Activated T-helper 1 cell treated with Interleukin-2 at 50 U/mL for 16 hours (primary cell): ENCODE measurements around the gene HELZ2.

Experiments
- DNase-seq: peaks from one replicate; pipeline ENCODE4 v3.0.0-alpha.2; 2020; ENCODE audit warnings: low read depth

HELZ2 gene

DNA sequence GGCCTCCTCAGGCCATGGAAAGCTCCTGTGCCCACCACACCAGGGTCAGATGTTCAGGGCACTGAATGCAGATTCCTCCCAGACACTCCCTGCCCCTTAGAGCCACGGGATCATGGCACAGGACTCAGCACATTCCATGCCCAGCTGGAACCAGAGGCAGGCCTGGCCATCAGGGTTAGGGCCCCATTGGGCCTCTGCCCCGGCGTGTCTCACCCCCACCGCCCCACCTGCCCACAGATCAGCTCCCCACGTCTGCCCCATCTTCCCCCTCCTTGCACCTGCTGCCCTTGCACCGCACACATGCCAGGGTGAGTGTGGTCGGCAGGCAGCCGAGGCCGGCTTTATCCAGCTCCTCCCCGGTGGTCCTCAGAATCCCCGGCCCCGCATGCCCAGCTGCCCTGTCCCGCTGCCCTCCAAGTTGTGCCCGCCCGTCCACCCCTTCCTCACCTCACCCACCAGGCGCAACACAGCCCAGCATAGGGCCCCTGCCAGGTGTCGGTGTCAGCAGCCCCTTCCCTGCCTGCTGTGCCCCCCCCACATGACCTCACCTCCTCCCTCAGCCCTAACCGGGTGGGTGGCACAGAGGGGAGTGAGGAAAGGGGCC, 24.3 kb downstream of the HELZ2 start:
- DNase-seq = no peak

DNA sequence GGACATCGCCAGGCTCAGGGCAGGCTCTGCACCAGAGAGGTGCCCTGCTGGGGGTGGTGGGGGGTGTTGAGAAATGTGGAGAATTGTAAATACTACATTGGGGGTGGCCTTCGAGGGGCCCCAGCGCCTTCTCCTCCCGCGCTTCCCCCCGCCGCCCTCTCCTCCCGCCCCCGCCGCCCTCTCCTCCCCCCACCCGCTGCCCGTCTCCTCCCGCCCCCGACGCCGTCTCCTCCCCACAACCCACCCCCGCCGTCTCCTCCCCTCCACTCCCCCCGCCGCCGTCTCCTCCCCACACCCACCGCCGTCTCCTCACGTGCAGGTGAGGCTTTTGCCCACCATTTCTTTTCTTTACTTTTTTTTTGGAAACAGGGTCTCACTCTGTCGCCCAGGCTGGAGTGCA, 25.0 kb downstream of the HELZ2 start:
- no peak for DNase-seq

DNA sequence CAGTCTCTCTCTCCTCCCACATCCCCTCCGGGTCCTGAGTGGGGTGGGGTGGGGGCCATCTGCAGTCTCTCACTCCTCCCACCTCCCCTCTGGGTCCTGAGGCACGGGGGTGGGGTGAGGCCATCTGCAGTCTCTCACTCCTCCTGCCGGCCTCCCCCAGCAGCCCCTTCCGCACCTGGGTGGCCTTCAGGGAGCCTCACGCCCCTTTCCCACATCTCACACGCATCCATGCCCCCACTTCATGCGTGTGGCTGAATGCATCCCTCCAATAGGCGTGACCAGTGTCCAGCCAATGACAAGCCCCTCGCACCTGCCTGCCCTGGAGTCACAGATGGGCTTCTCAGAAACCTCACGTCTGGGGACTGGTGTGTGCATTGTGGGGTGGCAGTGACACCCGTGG, 25.5 kb downstream of the HELZ2 start:
- DNase-seq = no peak

GRCh38 chr20:63547725-63548480, 26.1 kb downstream of the HELZ2 start, which contains the start of gene SRMS:
TSS of gene SRMS (minus strand) at chr20:63547749. CDS start at chr20:63547463, 286 bp downstream.
- no peak for DNase-seq

DNA sequence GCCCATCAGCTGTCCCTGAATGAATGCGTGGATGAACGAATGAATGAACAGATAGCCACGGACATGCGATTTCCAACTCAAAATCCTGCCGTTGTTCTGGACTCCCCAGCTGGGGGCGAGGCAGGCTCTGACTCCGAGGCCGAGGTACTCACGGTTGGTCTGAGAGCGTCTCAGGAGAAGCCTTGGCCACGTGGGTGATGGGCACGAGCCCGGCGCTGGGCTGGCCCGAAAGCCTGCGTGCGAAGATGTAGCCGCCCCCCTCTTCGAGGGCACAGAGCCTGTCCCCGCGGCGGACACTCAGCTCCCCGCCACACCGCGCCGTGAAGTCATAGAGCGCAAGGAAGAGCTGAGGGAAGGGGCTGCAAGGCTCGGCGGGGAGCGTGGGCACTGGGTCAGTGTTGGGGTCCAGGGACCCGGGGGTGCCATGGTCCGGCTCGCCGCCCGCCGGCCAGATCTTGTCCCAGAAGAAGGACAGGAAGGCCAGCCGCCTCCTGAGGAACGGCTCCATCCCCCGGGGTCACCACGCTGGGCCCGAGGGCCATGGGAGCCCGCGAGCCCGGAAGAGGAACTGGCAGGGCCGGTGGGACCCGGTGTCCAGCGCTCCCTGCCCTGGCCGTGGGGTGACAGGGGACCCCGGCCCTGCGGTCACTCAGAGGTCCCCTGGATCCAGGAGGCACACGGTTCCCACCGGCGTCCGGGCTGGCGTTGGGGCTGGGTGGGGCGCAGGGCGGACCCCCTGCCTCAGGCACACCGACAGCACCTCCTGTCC, 26.9 kb downstream of the HELZ2 start:
- DNase-seq = no peak

- no peak for DNase-seq
Observed at GRCh38 chr20:63546256-63546955, 27.6 kb downstream of the HELZ2 start.

DNA sequence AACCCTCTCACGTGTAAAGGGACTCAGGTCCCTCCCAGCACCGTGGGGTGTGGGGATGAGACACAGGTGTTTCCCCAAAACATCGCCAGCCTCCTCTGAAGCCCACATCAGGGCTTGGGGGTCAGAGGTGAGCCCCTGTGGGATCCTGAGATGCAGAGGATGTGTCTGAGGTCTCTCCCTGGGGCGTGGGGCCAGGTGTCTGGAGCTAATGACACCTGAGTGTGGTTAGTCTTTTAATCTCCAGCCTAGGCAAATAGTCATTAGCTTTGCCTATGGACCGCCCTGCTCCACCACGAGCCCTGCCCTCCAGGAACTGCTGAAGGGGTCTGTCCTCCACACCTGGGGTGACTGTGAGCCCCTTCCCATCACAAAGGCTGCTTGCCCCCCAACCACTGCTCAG, 28.2 kb downstream of the HELZ2 start:
- no peak for DNase-seq

- DNase-seq = no peak
Observed at GRCh38 chr20:63544958-63545516, 29.0 kb downstream of the HELZ2 start.

- DNase-seq = no peak
Observed at GRCh38 chr20:63544241-63544957, 29.6 kb downstream of the HELZ2 start.

DNA sequence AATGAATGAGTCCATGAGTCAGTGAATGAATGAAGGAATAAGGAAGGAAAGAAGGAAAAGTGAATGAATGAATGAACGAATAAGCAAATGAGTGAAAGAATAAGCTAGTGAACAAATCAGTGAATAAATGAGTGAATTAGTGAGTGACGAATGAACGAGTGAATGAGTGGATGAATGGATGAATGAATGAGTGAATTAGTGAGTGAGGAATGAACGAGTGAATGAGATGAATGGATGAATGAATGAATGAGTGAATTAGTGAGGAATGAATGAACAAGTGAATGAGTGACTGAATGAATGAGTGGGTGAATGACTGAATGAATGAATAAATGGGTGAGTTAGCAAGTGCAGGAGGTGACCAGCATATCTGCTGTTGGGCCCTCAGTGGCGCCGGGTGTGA, 30.3 kb downstream of the HELZ2 start:
- no peak for DNase-seq

GRCh38 chr20:63543131-63543530, 30.9 kb downstream of the HELZ2 start:
- DNase-seq = no peak

GRCh38 chr20:63542696-63543095, 31.3 kb downstream of the HELZ2 start:
- no peak for DNase-seq

DNA sequence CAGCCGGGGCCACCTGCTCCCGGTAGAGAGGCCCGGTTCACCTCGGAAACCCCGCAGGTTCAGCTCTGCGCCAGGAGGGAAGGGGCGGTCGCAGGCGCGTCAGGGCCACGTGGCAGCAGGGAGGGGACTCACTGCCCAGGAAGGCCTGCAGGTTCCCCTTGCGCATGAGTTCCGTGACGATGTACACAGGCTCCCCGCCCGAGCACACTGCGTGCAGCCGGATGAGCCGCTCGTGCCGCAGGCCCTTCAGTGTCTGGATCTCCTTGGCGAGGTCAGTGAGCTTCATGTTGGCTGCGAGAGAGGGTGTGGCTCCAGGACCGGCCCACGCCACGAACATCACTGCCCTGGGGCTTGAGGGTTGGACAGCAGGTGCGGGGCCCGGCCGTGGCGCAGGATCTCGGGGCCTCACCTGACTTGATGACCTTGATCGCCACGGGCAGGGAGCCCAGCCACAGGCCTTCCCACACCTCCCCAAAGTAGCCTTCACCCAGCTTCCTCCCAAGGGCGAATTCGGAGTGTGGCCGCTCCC, 31.9 kb downstream of the HELZ2 start:
- no peak for DNase-seq

GRCh38 chr20:63541371-63541770, 32.7 kb downstream of the HELZ2 start:
- no peak for DNase-seq

DNA sequence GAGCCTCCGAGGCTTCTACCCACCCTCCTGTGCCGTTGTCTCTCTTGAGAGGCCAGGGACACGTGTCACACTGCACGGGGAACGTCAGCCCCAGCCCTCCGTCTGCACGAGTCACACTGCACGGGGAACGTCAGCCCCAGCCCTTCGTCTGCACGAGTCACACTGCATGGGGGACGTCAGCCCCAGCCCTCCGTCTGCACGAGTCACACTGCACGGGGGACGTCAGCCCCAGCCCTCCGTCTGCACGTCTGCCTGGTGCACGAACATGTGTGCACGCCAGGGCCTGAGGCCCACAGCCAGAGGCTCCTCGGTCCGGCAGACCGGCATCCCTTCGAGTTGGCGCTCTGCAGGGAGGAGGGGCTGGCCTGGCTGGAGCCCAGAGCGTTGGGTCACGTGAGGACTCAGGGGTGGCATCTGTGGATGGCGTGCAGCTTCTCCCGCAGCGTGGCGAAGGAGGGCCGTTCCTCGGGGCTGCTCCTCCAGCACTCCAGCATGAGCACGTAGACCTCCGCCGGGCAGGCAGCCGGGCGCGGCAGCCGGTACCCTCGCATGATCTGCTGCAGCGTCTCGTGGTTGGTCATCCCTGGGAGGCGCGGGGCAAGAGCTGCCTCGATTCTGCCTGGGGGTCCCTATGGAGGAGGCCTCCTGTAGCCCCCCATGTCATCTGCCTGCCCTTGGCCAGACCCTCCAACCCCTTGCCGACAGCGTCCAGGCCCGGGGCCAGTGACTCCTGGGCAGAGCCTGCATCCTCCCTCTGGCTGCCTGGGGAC, 33.4 kb downstream of the HELZ2 start:
- no peak for DNase-seq

GRCh38 chr20:63539441-63540370, 34.3 kb downstream of the HELZ2 start:
- no peak for DNase-seq

GRCh38 chr20:63539092-63539430, 35.0 kb downstream of the HELZ2 start:
- DNase-seq = no peak

- DNase-seq = no peak
Observed at GRCh38 chr20:63538204-63539091, 35.6 kb downstream of the HELZ2 start.
